Activated CD4-positive, alpha-beta T cell treated with anti-CD3 and anti-CD28 coated beads, Interleukin-2, amount 10 ng/mL, durations not matched to agents 7 days and 5 days (primary cell): Measurements from ENCODE around the gene MED16. TPM values are rescaled to one million over a fixed set of nuclear protein-coding genes. Genes with fewer than 3 reads are reported as not detected.
"Not testable (repeated sequence)": the region's sequence is repeated elsewhere in the genome, so short reads cannot be mapped to it uniquely, and the experiment has no call there.

Experiments
- CTCF ChIA-PET: fragments of 350-600 bp; sonication (Branson Sonifier 250); formaldehyde crosslinking; loops from one replicate; lab custom pipeline; 2021; ENCODE audit warnings: antibody characterized with exemption; lab: Charles Lee
- POLR2A ChIA-PET: fragments of 350-600 bp; sonication (Branson Sonifier 250); formaldehyde crosslinking; loops from one replicate; lab custom pipeline; 2021; ENCODE audit warnings: antibody characterized with exemption; lab: Charles Lee
- DNase-seq: peaks from one replicate; pipeline ENCODE4 v3.0.0-alpha.2; 2020
- H3K27ac Mint-ChIP-seq: one replicate; pipeline ENCODE4 v1.8.0; 2021; ENCODE audit warnings: mild to moderate bottlenecking, moderate library complexity, mixed read lengths
- H3K27me3 Mint-ChIP-seq: one replicate; pipeline ENCODE4 v1.8.0; 2021; ENCODE audit warnings: mixed read lengths
- H3K36me3 Mint-ChIP-seq: one replicate; pipeline ENCODE4 v1.8.0; 2021; ENCODE audit warnings: low read depth, mixed read lengths
- H3K4me1 Mint-ChIP-seq: one replicate; pipeline ENCODE4 v1.8.0; 2021; ENCODE audit warnings: mixed read lengths
- H3K4me3 Mint-ChIP-seq: one replicate; pipeline ENCODE4 v1.8.0; 2021; ENCODE audit warnings: mild to moderate bottlenecking, moderate library complexity, mixed read lengths
- H3K9me3 Mint-ChIP-seq: one replicate; pipeline ENCODE4 v1.8.0; 2021; ENCODE audit warnings: mixed read lengths
- total RNA-seq, 2 experiments: library from RNA; stranded (reverse); gene quantifications; one replicate each; pipeline ENCODE4 v1.2.3, GENCODE V29; 2021

Gene MED16
- total RNA-seq, 2 experiments from 2014 or later, result 72.5 to 88.1 TPM

DNA sequence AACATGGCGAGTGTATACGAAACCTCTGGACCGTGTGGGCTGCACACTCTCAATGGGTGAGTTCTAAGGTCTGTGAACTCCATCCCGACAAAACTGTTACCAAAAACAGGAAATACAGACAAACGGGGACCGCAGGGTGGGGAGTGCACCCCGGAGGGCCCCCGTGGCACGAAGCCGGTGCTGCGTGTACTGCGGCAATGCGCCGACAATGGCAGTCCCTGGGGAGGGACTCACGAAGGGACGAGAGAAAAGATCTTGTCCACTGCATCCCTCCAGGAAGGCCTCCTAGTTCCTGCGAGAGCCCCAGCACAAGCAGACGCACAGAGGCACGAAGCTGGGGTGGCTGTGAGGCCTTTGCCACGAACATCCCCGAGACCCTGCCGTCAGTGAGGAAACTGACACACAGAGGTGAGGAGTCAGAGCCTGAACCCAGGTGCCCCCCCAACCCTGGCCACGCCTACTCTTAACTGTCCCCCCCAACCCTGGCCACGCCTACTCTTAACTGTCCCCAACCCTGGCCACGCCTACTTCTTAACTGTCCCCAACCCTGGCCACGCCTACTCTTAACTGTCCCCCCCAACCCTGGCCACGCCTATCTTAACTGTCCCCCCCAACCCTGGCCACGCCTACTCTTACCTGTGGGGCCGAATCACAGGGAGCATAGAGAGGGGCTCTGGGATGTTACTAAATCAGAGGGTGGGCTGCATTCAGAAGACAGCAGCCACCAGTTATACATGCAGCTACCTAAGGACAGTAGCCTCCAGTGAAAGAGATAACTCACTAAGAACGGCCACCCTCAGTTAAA lies 4.2 kb downstream of the MED16 start:
- peak; percentile 30 for DNase-seq
- H3K9me3 Mint-ChIP-seq, result no peaks in the 10 kb centered on the region
- H3K4me3 Mint-ChIP-seq, result no peak overlapping the region
- peak overlapping the region; percentile 78 for H3K27ac Mint-ChIP-seq
- peaks cover 22% of the 10 kb centered on the region for H3K4me1 Mint-ChIP-seq
- POLR2A ChIA-PET, result no interaction called here
- H3K36me3 Mint-ChIP-seq, result peaks cover 15% of the 10 kb centered on the region
- CTCF ChIA-PET, result interaction anchor here (0.7 kb wide), 1 partner anchor 20 kb away, joined by 3 read pairs; no protein-coding TSS in a partner anchor
- H3K27me3 Mint-ChIP-seq, result no peaks in the 10 kb centered on the region

DNA sequence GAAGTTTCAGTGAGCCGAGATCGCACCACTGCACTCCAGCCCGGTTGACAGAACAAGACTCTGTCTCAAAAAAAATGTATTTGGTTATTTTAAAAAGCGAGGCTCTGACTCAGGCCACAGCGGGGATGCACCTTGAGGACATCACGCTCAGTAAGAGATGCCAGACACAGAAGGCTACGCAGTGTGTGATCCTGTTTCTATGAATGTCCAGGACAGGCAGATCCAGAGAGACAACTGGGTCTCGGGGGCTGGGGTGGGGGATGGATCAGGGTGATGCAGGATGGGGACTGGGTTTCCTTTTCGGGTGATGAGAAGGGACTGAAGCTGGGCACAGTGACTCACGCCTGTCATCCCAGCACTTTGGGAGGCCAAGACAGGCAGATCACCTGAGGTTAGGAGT lies 5.4 kb downstream of the MED16 start:
- H3K36me3 Mint-ChIP-seq, result peaks cover 11% of the 10 kb centered on the region
- H3K4me3 Mint-ChIP-seq, result no peak overlapping the region

DNA sequence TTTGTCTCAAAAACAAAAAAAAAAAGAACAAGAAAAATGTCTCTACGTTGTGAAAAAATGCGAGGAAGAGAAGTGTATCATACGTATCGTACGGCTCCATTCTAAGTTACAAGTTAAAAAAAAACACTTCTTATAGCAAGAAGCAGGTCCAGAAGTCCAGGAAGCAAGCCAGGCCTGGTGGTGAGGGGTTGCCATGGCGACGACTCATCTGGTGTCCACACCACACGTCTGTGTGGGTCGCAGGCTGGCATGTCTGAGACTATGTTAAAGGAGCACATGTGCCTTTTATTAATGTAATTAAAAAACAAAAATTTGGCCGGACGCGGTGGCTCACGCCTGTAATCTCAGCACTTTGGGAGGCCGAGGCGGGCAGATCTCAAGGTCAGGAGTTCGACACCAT lies 5.9 kb downstream of the MED16 start:
- ChIA-PET POLR2A (no interaction called here), CTCF (no interaction called here)
- Mint-ChIP-seq H3K27ac (no peak overlapping the region), H3K36me3 (peaks cover 15% of the 10 kb centered on the region), H3K27me3 (no peaks in the 10 kb centered on the region), H3K9me3 (no peaks in the 10 kb centered on the region), H3K4me1 (peaks cover 11% of the 10 kb centered on the region), H3K4me3 (no peak overlapping the region)
- DNase-seq, result no peak

More for the DNA sequence above, 5.4 kb downstream of the MED16 start:
- no peaks in the 10 kb centered on the region for H3K27me3 Mint-ChIP-seq
- H3K27ac Mint-ChIP-seq, result peak overlapping the region; percentile 41
- POLR2A ChIA-PET, result no interaction called here
- H3K4me1 Mint-ChIP-seq, result peaks cover 13% of the 10 kb centered on the region
- CTCF ChIA-PET, result no interaction called here
- H3K9me3 Mint-ChIP-seq, result no peaks in the 10 kb centered on the region
- DNase-seq, result no peak

DNA sequence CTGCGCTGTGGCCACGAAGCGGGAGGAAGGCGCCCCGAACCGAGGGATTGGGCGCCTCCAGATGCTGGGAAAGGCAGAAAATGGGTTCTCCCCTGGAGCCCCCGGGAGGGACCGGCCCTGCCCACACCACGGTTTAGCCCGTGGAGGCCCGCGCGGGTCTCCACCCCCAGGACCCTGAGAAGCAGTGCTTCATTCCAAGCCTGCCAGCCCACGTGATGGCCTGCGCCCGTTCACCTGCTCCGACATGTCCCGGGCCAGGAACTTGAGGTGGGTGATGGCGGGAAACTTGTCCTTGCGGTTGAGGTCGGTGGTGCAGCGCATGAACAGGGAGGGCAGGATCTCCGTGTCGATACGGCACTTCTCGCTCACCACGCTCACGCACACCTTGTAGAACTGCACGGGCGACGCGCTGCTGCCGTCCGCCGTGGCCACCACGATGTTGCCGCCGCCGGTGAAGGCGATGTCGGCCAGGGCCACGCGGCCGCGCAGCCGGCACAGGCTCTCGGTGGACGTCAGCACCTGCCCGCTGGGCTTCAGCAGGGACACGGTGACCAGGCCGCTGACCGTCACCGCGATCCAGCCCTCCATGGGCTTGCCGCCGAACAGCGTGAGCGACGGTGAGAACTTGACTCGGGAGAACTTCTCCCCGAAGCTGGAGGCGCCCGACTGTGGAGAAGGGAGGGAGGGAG lies 7.3 kb downstream of the MED16 start:
- ChIA-PET CTCF (no interaction called here), POLR2A (no interaction called here)
- Mint-ChIP-seq H3K27ac (no peak overlapping the region), H3K4me3 (no peak overlapping the region), H3K9me3 (no peaks in the 10 kb centered on the region), H3K4me1 (peaks cover 5% of the 10 kb centered on the region), H3K27me3 (no peaks in the 10 kb centered on the region), H3K36me3 (peaks cover 15% of the 10 kb centered on the region)
- no peak for DNase-seq

DNA sequence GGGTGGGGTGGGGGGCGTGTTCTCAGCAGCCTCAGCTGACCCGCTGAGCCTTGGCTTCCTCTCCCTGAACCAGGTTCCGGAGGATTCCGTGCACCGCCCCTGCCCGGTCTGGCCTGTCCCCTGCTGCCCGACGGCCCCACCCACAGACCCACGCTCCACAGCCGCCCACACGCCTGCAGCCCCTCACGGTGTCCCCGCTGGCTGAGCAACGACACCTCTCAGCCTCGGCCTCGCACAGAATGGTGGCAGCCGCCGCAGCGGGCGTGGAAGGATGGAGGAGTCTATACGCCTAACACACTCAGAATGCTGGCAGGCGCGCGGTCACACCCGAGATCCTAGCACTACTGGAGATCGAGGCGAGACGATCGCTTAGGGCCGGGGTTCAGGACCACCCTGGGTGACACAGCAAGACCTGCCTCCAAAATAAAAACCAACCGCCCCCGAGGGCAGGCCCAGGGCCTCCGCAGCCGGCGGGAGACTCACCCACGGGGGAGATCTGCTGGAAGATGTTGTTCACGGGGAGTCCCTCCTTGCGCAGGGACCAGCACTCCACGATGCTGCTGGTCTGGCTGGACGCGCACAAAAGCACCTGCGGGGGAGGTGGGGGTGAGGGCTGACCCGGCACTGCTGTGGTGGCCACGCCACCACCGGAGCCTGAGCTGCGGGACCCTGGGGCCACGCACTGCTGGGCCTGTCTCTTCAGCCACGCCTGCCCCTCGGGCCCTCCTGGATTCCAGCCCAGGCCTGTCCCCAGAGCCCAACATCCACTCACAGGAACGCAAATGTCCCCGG lies 8.4 kb downstream of the MED16 start:
- Mint-ChIP-seq H3K27ac (no peak overlapping the region), H3K9me3 (no peaks in the 10 kb centered on the region), H3K4me3 (no peak overlapping the region), H3K36me3 (peaks cover 15% of the 10 kb centered on the region), H3K27me3 (no peaks in the 10 kb centered on the region), H3K4me1 (peaks cover 3% of the 10 kb centered on the region)
- DNase-seq, result no peak
- ChIA-PET CTCF (no interaction called here), POLR2A (no interaction called here)

GRCh38 chr19:883661-884211 lies 9.3 kb downstream of the MED16 start:
- Mint-ChIP-seq H3K36me3 (peaks cover 15% of the 10 kb centered on the region), H3K4me1 (no peaks in the 10 kb centered on the region), H3K4me3 (no peak overlapping the region), H3K27me3 (no peaks in the 10 kb centered on the region), H3K27ac (no peak overlapping the region), H3K9me3 (no peaks in the 10 kb centered on the region)
- ChIA-PET CTCF (interaction anchor here (0.6 kb wide), 1 partner anchor 42 kb away, joined by 3 read pairs; no protein-coding TSS in a partner anchor), POLR2A (no interaction called here)
- no peak for DNase-seq

- Mint-ChIP-seq H3K27me3 (no peaks in the 10 kb centered on the region), H3K9me3 (no peaks in the 10 kb centered on the region), H3K4me3 (no peak overlapping the region), H3K27ac (no peak overlapping the region), H3K4me1 (no peaks in the 10 kb centered on the region), H3K36me3 (peaks cover 15% of the 10 kb centered on the region)
- ChIA-PET POLR2A (no interaction called here), CTCF (interaction anchor here (0.6 kb wide), 1 partner anchor 41 kb away, joined by 3 read pairs; no protein-coding TSS in a partner anchor)
- DNase-seq, result no peak
Observed at GRCh38 chr19:882871-883497, 10.0 kb downstream of the MED16 start.

DNA sequence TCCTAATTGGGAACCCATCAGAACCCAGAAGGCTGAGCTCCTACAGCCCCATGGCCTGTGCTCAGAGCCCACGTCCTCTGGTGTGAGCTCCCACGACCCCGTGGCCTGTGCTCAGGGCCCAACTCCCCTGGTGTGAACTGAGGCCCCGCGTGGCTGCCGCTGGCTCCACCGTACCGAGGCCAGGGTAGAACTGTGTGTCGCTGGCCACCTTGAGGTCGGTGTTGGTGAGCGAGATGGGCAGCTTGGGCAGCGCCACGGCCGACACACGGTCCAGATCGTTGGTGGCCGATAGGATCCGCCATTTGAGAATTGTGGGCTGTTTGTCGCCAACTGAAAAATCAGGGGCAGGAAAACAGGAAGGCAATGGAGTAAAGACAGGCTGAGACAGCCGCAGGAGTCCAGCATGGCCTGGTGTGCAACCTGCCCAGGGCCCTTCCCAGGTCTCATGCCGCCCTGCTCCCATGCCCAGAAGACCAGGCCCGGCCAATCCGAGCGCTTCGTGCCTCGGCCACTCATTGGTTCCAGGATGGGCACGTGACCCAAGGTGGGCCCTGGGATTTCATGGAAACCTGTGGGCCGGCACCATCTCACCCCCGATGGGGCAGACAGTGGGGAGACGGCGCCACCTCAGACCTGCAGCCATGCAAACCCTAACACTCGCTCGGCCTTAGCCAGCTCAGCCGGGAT lies 11.5 kb downstream of the MED16 start:
- CTCF ChIA-PET, result interaction anchor here (0.6 to 1.4 kb wide), 5 partner anchors 20 to 313 kb away, joined by 3 to 7 read pairs (median 4); partner anchors contain the start of gene WDR18

DNA sequence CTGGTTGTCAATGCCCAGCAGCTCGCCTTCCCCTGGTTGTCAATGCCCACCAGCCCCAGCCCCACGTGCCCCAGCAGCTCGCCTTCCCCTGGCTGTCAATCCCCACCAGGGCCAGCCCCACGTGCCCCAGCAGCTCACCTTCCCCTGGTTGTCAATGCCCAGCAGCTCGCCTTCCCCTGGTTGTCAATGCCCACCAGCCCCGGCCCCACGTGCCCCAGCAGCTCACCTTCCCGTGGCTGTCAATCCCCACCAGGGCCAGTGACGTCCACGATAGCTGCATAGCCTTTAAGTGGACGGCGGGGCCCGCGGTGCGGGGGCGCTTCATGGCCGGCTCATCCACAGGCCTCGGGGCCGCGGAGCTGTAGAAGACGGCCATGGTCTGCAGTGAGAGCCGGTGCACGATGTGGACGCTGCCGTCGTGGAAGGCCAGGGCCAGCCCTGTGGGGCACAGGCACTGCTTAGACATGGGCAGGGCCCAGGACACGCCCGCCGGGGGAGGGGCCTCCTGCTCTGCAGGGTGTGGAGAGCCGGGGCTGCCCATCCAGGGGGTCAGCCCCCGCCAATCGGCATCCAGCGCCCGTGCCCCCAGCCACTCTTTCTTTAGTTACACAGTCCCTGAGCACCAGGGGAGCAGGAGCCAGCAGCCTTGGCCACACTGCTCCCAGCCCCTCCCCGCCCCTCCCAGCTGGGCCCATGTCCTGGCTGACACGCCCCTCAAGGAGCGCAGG lies 13.1 kb downstream of the MED16 start:
- Mint-ChIP-seq H3K4me3 (no peak overlapping the region), H3K27me3 (no peaks in the 10 kb centered on the region), H3K4me1 (peaks cover 1% of the 10 kb centered on the region), H3K9me3 (no peaks in the 10 kb centered on the region), H3K27ac (no peak overlapping the region), H3K36me3 (peaks cover 7% of the 10 kb centered on the region)
- ChIA-PET POLR2A (interaction anchor here (0.6 kb wide), 1 partner anchor 117 kb away, joined by 3 read pairs; no protein-coding TSS in a partner anchor), CTCF (interaction anchor here (0.8 to 1.4 kb wide), 3 partner anchors 17 to 146 kb away, joined by 3 to 4 read pairs (median 3); no protein-coding TSS in a partner anchor)
- DNase-seq, result no peak

More for the DNA sequence above, 11.5 kb downstream of the MED16 start:
- POLR2A ChIA-PET, result no interaction called here
- no peak for DNase-seq
- H3K36me3 Mint-ChIP-seq, result peaks cover 8% of the 10 kb centered on the region
- H3K4me3 Mint-ChIP-seq, result no peak overlapping the region
- H3K27me3 Mint-ChIP-seq, result no peaks in the 10 kb centered on the region
- H3K4me1 Mint-ChIP-seq, result peaks cover 1% of the 10 kb centered on the region
- no peak overlapping the region for H3K27ac Mint-ChIP-seq
- H3K9me3 Mint-ChIP-seq, result no peaks in the 10 kb centered on the region

- H3K27me3 Mint-ChIP-seq, H3K4me3 Mint-ChIP-seq, H3K4me1 Mint-ChIP-seq, H3K9me3 Mint-ChIP-seq, DNase-seq, H3K36me3 Mint-ChIP-seq: not testable (repeated sequence)
- H3K27ac Mint-ChIP-seq, result peak overlapping the region; percentile 47
- ChIA-PET CTCF (interaction anchor here (0.8 to 1.8 kb wide), 4 partner anchors 14 to 145 kb away, joined by 3 to 6 read pairs (median 3); no protein-coding TSS in a partner anchor), POLR2A (interaction anchor here (0.6 kb wide), 1 partner anchor 118 kb away, joined by 3 read pairs; no protein-coding TSS in a partner anchor)
Observed at GRCh38 chr19:878751-879561, 14.0 kb downstream of the MED16 start.
